ENCODE measurements around the gene LRRK2.
"Not testable (repeated sequence)": the region's sequence is repeated elsewhere in the genome, so short reads cannot be mapped to it uniquely, and the experiment has no call there.

LRRK2 gene

GRCh38 chr12:40241741-40242140 lies 16.9 kb downstream of the LRRK2 start:
- TF ChIP-seq BHLHE40 (IDR thresholded peaks at IDR 0.05; ENCODE audit: borderline replicate concordance) = no peak
- no peak for TF ChIP-seq FOXK2 (IDR thresholded peaks at IDR 0.05)
- no peak for TF ChIP-seq PKNOX1 (IDR thresholded peaks at IDR 0.05)
- TF ChIP-seq HDGF (IDR thresholded peaks at IDR 0.05; ENCODE audit: borderline replicate concordance) = no peak
- TF ChIP-seq L3MBTL2 (conservative IDR thresholded peaks at IDR 0.05) = no peak
- TF ChIP-seq ARNT (IDR thresholded peaks at IDR 0.05) = no peak
- no peak for TF ChIP-seq CTBP1 (IDR thresholded peaks at IDR 0.05; ENCODE audit: borderline replicate concordance)
- no peak for TF ChIP-seq FOXA1 (IDR thresholded peaks at IDR 0.05)
- no peak for TF ChIP-seq NFRKB (IDR thresholded peaks at IDR 0.05)
- no peak for TF ChIP-seq FOXM1 (IDR thresholded peaks at IDR 0.05; ENCODE audit: borderline replicate concordance)
- TF ChIP-seq ELF4 (IDR thresholded peaks at IDR 0.05) = no peak
- TF ChIP-seq SP1 (IDR thresholded peaks at IDR 0.05) = no peak
- TF ChIP-seq LEF1 (IDR thresholded peaks at IDR 0.05; ENCODE audit: borderline replicate concordance) = no peak
- no peak for TF ChIP-seq ZNF384 (IDR thresholded peaks at IDR 0.05)
- no peak for TF ChIP-seq SUZ12 (IDR thresholded peaks at IDR 0.05)
- no peak for DNase-seq (ENCODE audit: extremely low spot score)
- ChIA-PET POLR2A (no interaction called here), CTCF (no interaction called here)

- DNase-seq (ENCODE audit: extremely low spot score); POLR2A ChIA-PET; CTCF ChIA-PET: not testable (repeated sequence)
These were observed 19.8 kb downstream of the LRRK2 start for GRCh38 chr12:40244526-40245156.

GRCh38 chr12:40248034-40248433 lies 23.2 kb downstream of the LRRK2 start:
- ChIA-PET POLR2A (no interaction called here), CTCF (no interaction called here)
- TF ChIP-seq SP1 (IDR thresholded peaks at IDR 0.05) = no peak
- TF ChIP-seq PKNOX1 (IDR thresholded peaks at IDR 0.05) = no peak
- no peak for TF ChIP-seq CTBP1 (IDR thresholded peaks at IDR 0.05; ENCODE audit: borderline replicate concordance)
- no peak for TF ChIP-seq ARNT (IDR thresholded peaks at IDR 0.05)
- no peak for TF ChIP-seq NFRKB (IDR thresholded peaks at IDR 0.05)
- TF ChIP-seq HDGF (IDR thresholded peaks at IDR 0.05; ENCODE audit: borderline replicate concordance) = no peak
- no peak for TF ChIP-seq LEF1 (IDR thresholded peaks at IDR 0.05; ENCODE audit: borderline replicate concordance)
- no peak for TF ChIP-seq FOXA1 (IDR thresholded peaks at IDR 0.05)
- TF ChIP-seq ELF4 (IDR thresholded peaks at IDR 0.05) = no peak
- DNase-seq (ENCODE audit: extremely low spot score) = no peak

- ChIA-PET POLR2A (no interaction called here), CTCF (no interaction called here)
- DNase-seq (ENCODE audit: extremely low spot score) = no peak
- TF ChIP-seq SUZ12 (IDR thresholded peaks at IDR 0.05) = no peak
- TF ChIP-seq SP1 (IDR thresholded peaks at IDR 0.05) = no peak
- no peak for TF ChIP-seq TARDBP (IDR thresholded peaks at IDR 0.05)
- no peak for TF ChIP-seq CTBP1 (IDR thresholded peaks at IDR 0.05; ENCODE audit: borderline replicate concordance)
- no peak for TF ChIP-seq L3MBTL2 (conservative IDR thresholded peaks at IDR 0.05)
- TF ChIP-seq FOXK2 (IDR thresholded peaks at IDR 0.05) = no peak
- TF ChIP-seq ARNT (IDR thresholded peaks at IDR 0.05) = no peak
- no peak for TF ChIP-seq ZNF384 (IDR thresholded peaks at IDR 0.05)
These were observed 23.9 kb downstream of the LRRK2 start for GRCh38 chr12:40248585-40249297.

GRCh38 chr12:40250652-40251051 lies 25.9 kb downstream of the LRRK2 start:
- CTCF ChIA-PET; DNase-seq (ENCODE audit: extremely low spot score); POLR2A ChIA-PET: not testable (repeated sequence)

GRCh38 chr12:40253936-40254335 lies 29.1 kb downstream of the LRRK2 start:
- POLR2A ChIA-PET = no interaction called here
- TF ChIP-seq HDGF (IDR thresholded peaks at IDR 0.05; ENCODE audit: borderline replicate concordance) (no peak), NFRKB (IDR thresholded peaks at IDR 0.05) (no peak), ARNT (IDR thresholded peaks at IDR 0.05) (no peak), LEF1 (IDR thresholded peaks at IDR 0.05; ENCODE audit: borderline replicate concordance) (no peak), BHLHE40 (IDR thresholded peaks at IDR 0.05; ENCODE audit: borderline replicate concordance) (no peak), FOXM1 (IDR thresholded peaks at IDR 0.05; ENCODE audit: borderline replicate concordance) (no peak), TARDBP (IDR thresholded peaks at IDR 0.05) (no peak), FOXK2 (IDR thresholded peaks at IDR 0.05) (no peak), FOXA1 (IDR thresholded peaks at IDR 0.05) (no peak), ZNF384 (IDR thresholded peaks at IDR 0.05) (no peak)
- CTCF ChIA-PET = interaction anchor here (1.1 kb wide), 1 partner anchor 29 kb away, joined by 3 read pairs; no protein-coding TSS in a partner anchor
- no peak for DNase-seq (ENCODE audit: extremely low spot score)

- CTCF ChIA-PET = interaction anchor here (1.1 kb wide), 1 partner anchor 29 kb away, joined by 3 read pairs; no protein-coding TSS in a partner anchor
- POLR2A ChIA-PET = no interaction called here
- no peak for TF ChIP-seq SP1 (IDR thresholded peaks at IDR 0.05)
- TF ChIP-seq HDGF (IDR thresholded peaks at IDR 0.05; ENCODE audit: borderline replicate concordance) = no peak
- TF ChIP-seq L3MBTL2 (conservative IDR thresholded peaks at IDR 0.05) = no peak
- no peak for TF ChIP-seq NFRKB (IDR thresholded peaks at IDR 0.05)
- no peak for TF ChIP-seq LEF1 (IDR thresholded peaks at IDR 0.05; ENCODE audit: borderline replicate concordance)
- TF ChIP-seq PKNOX1 (IDR thresholded peaks at IDR 0.05) = no peak
- TF ChIP-seq FOXA1 (IDR thresholded peaks at IDR 0.05) = no peak
- no peak for DNase-seq (ENCODE audit: extremely low spot score)
These were observed 29.8 kb downstream of the LRRK2 start for GRCh38 chr12:40254455-40255085.

All from HEK293T (cell line).